Stimulated activated CD4-positive, alpha-beta T cell treated with anti-CD3 and anti-CD28 coated beads, Interleukin-1b, Interleukin-23, amount 100 ng/mL, for 24 hours (primary cell): ENCODE results near the gene AQP3.
"Not testable (repeated sequence)": the region's sequence is repeated elsewhere in the genome, so short reads cannot be mapped to it uniquely, and the experiment has no call there.

Experiments
- DNase-seq, 4 experiments: peaks; one replicate each; pipeline ENCODE4 v3.0.0-alpha.2; 2020; ENCODE audit warnings: low read depth in 4 of 4, low spot score in 1 of 4

AQP3 gene

DNA sequence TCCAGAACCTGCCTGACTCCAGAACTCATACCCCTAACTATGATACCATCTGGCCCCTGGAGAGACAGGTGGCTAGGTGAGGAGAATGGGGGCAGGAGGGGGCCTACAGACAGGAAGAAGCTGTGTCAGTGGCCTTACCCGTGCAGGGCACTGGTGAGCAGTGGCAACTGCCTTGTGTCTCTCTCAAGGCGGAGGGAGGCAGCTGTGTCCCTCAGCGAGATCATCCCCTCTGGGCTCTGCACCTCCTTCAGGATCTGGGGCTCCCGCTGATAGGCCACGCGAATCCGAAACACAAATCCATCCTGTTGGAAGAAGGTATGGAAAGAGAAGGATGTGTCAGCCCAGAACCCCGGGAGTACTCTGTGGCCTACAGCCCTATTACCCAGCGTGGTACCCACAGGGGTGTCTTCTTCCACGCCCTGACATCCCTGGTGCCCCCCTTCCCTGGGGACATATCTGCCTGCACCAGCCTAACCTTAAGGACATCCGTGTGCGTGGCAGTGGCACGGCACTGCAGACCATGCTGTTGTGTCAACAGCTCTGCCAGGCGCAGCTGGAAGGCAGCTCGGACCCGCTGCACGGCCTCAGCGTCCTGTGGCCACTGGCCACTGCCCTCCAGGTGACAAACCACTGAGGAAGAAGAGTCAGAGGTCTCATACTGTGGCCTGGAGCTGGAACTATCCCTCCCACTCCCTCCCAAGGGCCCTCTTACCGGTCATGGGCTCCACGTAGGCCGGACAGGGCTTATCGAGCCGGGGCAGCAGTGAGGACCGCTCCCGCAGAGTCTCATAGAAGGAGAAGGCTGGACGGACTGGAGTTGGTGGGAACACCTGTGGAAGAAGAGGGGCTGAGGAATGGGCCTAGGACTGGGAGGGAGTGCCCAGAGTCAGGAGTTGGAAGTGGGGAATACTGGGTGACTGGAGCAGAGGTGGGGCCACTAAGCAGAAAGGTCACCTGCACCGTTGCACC, 18.5 kb upstream of the AQP3 start:
- no peak for DNase-seq

DNA sequence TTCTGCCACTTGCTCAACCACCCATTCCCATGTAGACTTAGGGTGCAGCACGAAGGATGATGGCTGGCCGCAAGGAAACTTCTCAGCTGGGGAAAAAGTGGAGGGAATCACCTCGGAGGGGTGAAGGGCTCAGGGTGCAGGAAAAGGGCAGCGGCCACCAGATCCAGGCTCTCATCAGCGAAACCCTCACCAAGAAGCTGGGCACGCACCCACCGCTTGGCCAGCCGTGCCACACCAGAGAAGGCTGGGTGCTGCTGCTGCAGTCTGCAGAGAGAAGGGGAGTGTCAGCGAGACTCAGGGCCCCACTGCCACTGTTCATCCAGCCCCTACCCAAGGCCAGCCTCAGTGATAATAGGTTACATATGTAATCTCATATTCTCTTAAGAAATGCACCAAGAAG, 17.7 kb upstream of the AQP3 start:
- DNase-seq: no peak

DNA sequence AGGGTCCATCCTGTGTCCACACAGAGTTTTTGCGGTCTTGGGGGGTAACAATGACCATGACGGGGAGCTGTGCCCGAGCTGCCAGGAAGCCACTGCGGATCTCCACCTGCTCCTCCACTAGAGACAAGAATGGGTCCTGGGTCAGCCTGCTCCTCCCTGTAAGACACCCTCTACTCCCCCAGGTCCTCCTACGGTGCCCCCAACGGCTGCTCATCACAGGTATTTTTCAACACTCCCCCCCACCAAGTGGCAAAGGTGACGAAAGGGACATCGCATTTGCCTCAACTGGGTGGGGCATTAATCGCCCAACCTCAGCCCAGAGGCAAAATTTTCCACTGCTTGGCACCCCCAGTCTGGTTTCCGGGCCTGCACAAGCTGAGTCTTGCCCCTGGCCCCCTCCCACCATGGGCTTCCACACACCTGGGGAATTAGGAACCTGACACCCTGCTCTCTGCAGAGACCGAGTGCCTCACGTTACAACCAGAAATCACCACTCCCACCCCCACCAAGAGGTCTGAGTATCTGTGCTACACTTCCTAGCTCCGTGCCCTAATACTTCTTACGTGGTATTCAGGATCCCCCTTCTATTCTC, 16.7 kb upstream of the AQP3 start:
- no peak for DNase-seq

DNA sequence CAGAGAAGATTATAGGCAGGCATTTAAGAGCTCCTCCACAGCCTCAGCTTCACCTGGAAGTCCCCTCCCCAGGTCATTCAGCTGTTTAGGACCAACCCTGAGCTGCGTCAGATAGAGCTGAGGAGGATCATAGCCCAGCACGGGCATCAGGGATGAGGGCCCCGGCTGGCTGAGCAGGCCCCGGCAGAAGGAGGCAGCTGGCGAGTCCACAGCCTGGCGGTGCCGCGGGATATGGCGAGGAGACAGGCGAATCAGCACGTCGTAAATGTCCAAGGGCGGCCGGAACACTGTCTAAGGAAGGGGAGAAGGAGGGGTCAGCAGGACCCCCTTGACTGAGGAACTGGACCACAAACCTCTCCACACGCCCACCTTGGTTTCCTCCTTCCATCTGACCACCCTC, 15.8 kb upstream of the AQP3 start:
- no peak for DNase-seq

- DNase-seq: no peak
These were observed 14.1 kb upstream of the AQP3 start for GRCh38 chr9:33461492-33461891.

GRCh38 chr9:33460854-33461253, 13.5 kb upstream of the AQP3 start:
- DNase-seq: no peak

- DNase-seq: no peak
These were observed 11.7 kb upstream of the AQP3 start for GRCh38 chr9:33459115-33459514.

DNA sequence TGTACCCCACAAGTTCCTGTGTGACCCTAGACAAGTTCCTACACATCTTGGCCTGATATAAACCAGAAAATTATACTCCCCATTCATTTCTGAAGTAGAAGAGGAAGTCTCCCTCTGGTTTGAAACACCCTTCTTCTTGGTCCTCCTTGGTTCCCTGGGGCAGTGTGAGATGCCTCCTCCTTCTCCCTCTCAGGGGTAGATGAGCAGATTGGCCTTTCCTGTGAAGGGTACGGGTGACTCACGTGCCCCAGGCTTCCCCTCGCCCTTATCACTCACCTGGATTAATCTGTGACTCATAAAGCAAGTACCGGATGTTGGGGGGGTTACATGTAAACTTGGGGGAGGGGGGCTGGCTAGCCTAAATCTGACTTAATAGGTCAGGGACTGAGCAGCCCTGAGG, 11.1 kb upstream of the AQP3 start:
- peak in 1 of 4 experiments; percentile 36 for DNase-seq

DNA sequence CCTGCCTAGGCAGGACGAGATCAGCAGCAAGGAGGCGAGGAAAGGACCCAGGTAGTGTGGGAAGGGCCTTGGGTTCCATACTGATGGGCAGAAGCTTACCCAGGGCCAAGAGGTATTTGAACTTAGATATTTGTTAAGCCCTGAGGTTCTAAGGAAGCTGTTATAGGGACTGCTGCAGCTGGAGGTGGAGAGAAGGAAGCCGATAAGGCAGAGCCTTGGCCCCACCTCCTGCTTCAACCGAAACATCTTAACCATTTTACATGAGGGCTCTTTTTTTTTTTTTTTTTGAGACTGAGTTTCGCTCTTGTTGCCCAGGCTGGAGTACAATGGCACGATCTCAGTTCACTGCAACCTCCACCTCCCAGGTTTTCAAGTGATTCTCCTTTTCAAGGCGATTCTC, 8.6 kb upstream of the AQP3 start:
- no peak for DNase-seq

DNA sequence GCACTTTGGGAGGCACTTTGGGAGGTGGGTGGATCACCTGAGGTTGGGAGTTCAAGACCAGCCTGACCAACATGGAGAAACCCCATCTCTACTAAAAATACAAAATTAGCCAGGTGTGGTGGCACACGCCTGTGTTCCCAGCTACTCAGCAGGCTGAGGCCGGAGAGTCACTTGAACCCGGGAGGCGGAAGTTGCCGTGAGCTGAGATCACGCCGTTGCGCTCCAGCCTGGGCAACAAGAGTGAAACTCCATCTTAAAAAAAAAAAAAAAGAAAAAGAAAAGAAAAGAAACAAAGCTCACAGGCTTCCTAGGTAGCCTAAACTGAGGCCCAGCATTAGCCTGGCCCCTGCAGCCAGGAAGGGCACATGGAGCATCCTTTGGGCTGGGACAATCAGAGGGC, 8.1 kb upstream of the AQP3 start:
- not testable (repeated sequence) for DNase-seq

GRCh38 chr9:33454661-33455026, 7.3 kb upstream of the AQP3 start:
- not testable (repeated sequence) for DNase-seq

- no peak for DNase-seq
These were observed 6.7 kb upstream of the AQP3 start for GRCh38 chr9:33453999-33454660.

GRCh38 chr9:33453286-33453860, 6.0 kb upstream of the AQP3 start:
- no peak for DNase-seq

GRCh38 chr9:33452828-33453271, 5.5 kb upstream of the AQP3 start:
- peak in 3 of 4 experiments; percentile 26 to 31 (median 27) for DNase-seq

GRCh38 chr9:33450621-33451146, 3.3 kb upstream of the AQP3 start:
- DNase-seq: no peak

DNA sequence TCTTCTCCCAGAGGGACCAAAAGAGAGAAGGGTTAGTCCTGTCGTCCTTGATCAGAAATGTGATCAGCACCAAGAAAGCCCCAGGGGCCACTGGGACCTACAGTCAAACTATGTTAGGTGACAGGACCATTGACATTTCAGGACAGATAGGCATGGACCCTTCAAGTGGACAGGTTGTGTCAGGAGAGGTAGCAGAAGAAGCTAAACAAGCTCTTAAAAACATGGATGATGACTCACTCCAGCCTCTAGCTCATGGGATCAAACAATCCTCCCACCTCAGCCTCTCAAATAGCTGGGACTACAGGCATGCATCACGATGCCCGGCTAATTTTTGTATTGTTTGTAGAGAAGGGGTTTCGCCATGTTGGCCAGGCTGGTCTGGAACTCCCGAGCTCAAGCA, 2.3 kb upstream of the AQP3 start:
- DNase-seq: no peak

- DNase-seq: no peak
These were observed 583 bp upstream of the AQP3 start for GRCh38 chr9:33447799-33448553.

- peak in 2 of 4 experiments; percentile 15 to 25 for DNase-seq
These were observed 1.0 kb downstream of the AQP3 start for GRCh38 chr9:33446240-33446945.

DNA sequence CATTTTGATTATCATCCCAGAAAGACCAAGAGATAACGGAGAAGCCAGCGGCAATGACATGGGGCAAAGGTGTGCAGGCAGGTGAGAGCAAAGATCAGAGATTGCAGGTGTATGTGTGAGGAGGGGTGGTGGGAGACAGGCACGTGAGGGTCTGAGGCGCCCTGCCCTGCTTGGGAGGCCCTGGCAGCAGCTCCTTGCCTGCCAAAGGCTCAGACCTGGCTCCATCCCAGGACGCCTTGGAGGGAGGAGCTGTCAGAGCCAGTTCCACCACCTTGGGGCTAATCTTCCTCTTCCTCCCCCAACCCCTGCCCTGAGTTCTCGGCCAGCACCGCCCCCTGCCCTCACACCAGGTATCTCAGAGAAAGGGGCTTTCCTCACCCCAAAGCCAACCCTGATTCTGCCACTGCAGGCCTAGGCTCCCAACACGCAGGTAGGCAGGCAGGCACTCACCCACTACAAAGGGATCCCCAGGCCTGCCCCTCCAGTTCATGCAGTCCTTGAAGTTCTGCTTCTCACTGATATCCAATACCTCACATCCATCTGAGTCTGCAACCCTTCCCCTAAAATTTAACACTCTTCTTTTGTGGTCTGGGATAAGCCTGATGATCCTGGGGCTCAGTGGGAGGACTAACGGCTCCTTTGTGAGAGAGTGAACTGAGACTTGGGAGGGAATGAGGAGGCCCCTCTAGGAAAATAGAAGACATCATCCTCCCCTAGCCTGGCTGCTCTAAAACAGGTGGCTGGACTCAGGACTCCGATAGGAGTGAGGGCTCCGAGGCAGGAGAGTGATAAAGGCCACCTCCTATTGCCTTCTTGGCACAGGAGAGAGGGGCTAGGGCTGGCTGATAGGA, 1.8 kb downstream of the AQP3 start:
- DNase-seq: no peak
